WI38 (cell line): ENCODE data around the gene LFNG.

Experiments
- H3K4me3 ChIP-seq: 2 replicates; pipeline ENCODE4 v1.5.1; 2011; ENCODE audit warnings: low read depth, mild to moderate bottlenecking, control low read depth, low read length
- CTCF ChIP-seq: IDR thresholded peaks from 2 replicates; pipeline ENCODE4 v1.5.1; 2012; ENCODE audit warnings: low read depth, mild to moderate bottlenecking, control low read depth, low read length

Gene LFNG

GRCh38 chr7:2571409-2571808 is 51.8 kb downstream of the LFNG start:
- no peak overlapping the region for H3K4me3 ChIP-seq
- no peak for TF ChIP-seq CTCF

GRCh38 chr7:2572101-2572842 is 52.7 kb downstream of the LFNG start:
- no peak for TF ChIP-seq CTCF
- H3K4me3 ChIP-seq, result no peak overlapping the region

GRCh38 chr7:2573761-2574160 is 54.2 kb downstream of the LFNG start:
- no peak overlapping the region for H3K4me3 ChIP-seq
- TF ChIP-seq CTCF, result no peak

- TF ChIP-seq CTCF, result no peak
- no peak overlapping the region for H3K4me3 ChIP-seq
These were observed 55.6 kb downstream of the LFNG start for GRCh38 chr7:2575046-2575732.

- TF ChIP-seq CTCF, result no peak
- H3K4me3 ChIP-seq, result no peak overlapping the region
These were observed 56.3 kb downstream of the LFNG start for GRCh38 chr7:2575733-2576340.

- no peak for TF ChIP-seq CTCF
- H3K4me3 ChIP-seq, result no peak overlapping the region
These were observed 57.3 kb downstream of the LFNG start for GRCh38 chr7:2576742-2577491.
